GM11168 (cell line): Measurements from ENCODE around the gene DNAL4.

Source experiments
- in situ Hi-C: fragments of 300-500 bp; cut with MboI; formaldehyde crosslinking; loops from one replicate; pipeline ENCODE4 v1.12.0; 2022; ENCODE audit warnings: low sequenced_read_pairs; ENCODE audit not compliant: unreplicated experiment

The DNAL4 gene

GRCh38 chr22:38729946-38730345 is 64.0 kb downstream of the DNAL4 start:
- in situ Hi-C loops: no loop called here

GRCh38 chr22:38728871-38729796 is 64.8 kb downstream of the DNAL4 start:
- in situ Hi-C loops: no loop called here
